NK-92 (cell line): ENCODE measurements around the gene IL22RA1.

ENCODE experiments used
- DNase-seq: peaks from one replicate; lab custom pipeline; 2025; ENCODE audit not compliant: unreplicated experiment; lab: John Stamatoyannopoulos, UW

IL22RA1 gene

GRCh38 chr1:24117132-24117531 is 25.8 kb downstream of the IL22RA1 start:
- DNase-seq: no peak

- DNase-seq: no peak
Measured at GRCh38 chr1:24114753-24115152, 28.2 kb downstream of the IL22RA1 start.

GRCh38 chr1:24113641-24114033 is 29.3 kb downstream of the IL22RA1 start:
- DNase-seq: no peak

GRCh38 chr1:24111996-24112779 is 30.8 kb downstream of the IL22RA1 start, which contains the start of gene MYOM3:
Gene MYOM3 (minus strand): TSS chr1:24112135. CDS start chr1:24108636, 3,499 bp downstream.
- no peak for DNase-seq

DNA sequence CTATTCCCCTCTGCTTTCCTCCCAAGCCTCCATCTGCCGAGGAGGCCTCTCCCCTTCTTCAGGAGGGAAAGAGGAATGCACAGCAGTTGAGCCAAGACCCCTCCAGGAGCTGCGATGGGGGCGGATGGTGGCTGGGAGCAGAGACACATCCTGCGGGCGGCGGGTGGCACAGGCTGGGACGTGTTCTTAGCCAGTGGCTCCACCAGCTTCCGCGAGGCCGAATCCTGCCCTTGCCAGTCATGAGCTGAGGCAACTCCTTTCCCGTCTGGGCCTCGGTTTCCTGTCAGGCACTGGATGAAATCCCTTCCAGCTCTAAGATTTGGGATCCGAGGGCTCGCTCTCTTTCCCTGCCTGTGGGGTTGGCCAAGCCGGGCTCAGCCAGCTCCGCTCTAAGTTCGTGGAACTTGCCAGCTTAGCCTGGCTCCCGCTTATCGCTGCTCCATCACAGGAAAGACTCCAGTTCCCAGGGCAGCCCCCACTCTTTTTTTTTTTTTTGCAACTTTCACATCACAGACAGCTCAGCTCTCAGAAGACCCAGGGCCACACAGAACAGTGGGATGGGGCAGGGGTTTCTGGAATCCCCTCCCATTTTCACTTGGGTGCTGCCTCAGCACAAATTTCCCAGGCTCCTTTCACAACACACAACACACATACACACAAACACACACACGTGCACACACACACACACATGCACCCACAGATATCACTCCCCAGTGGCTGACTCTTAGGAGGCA is 31.5 kb downstream of the IL22RA1 start:
- DNase-seq: no peak

- no peak for DNase-seq
Measured at GRCh38 chr1:24110642-24111261, 32.2 kb downstream of the IL22RA1 start.

- DNase-seq: no peak
Measured at GRCh38 chr1:24109686-24110475, 33.1 kb downstream of the IL22RA1 start.

DNA sequence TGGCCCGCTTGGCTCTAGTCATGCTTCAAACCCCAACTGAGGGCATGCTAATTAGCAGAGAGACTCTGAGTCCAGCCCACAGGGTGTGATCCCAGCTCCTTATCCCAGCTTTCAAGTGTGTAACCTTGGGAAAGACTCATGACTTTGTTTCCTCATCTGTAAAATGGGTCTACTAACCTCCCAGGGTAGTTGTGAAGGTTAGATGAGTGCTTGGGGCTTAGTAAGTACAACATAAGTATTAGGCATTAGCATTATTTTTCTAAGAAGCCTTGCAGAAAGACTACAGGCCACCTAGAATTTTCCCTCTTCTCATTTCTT is 33.8 kb downstream of the IL22RA1 start:
- DNase-seq: no peak

GRCh38 chr1:24108334-24109165 is 34.4 kb downstream of the IL22RA1 start:
- DNase-seq: no peak

DNA sequence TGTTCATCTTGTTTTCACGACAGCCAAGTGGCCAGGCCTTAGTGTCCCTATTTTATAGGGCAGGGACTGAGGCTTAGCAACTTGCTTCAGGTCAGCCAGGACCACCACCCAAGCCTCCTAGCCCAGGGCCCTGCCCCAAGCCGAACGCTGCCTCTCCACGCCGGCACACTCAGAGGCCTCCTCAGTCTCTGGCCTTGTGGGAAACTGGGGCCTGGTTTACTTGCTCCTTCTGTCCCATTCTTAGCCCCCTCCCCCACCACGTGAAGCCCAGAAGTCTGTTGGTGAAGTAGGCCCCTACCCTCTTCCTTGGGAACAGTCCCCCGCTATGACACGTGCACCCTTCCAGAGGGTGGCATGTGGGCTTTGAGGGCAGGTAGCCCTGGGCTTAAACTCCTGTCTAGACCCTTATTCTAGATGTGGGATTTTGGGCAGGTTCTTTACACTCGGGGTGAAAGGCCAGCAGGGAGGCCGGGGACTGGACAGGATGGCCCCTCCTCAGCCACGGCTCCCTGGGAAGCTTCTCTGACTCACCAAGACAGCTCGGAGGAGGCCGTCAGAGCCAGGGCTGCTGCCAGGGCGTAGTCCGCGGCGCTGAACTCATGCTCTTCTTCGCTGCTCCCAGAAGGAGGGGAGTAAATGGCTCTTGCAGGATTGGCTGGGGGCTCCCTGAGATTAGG is 35.3 kb downstream of the IL22RA1 start:
- no peak for DNase-seq

GRCh38 chr1:24105368-24106160 is 37.4 kb downstream of the IL22RA1 start:
- DNase-seq: no peak

GRCh38 chr1:24104854-24105253 is 38.1 kb downstream of the IL22RA1 start:
- no peak for DNase-seq

DNA sequence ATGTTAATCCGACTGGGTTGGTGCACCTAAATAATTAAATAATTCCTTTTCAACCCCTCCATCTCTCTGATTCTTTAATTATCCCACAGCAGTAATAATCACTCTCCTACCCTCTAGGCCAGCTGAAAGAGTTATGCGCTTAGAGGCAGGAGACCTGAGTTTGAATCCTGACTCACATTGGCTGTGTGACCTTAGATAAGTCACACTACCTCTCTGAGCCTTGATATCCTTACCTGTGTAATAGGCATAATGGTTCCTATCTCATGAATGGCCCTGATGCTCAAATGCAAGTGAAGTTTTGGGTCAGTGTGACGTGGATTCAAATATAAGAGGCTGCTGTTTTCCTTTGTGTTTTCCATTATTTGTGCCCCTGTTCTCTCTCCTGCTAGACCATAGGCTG is 39.1 kb downstream of the IL22RA1 start:
- no peak for DNase-seq

DNA sequence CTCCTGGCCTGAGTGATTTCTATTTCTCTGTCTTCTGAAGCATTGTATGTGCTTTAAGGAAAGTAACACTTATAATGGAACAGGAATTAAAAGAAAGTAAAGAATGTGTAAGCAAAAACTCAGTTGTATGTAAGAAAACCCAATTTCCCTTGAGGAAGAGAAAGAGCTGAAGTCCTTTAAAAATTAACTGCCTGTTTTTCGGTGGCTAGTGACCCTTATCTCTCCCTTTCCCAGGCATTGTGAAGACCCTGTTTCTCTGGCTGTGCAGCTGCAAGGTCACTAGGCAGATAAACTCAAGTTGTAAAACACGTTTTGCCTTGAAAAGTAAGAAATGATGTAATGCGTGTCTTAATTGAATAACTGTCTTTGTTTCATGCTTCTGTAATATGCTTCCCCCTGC is 39.5 kb downstream of the IL22RA1 start:
- no peak for DNase-seq

- no peak for DNase-seq
Measured at GRCh38 chr1:24102961-24103360, 40.0 kb downstream of the IL22RA1 start.

DNA sequence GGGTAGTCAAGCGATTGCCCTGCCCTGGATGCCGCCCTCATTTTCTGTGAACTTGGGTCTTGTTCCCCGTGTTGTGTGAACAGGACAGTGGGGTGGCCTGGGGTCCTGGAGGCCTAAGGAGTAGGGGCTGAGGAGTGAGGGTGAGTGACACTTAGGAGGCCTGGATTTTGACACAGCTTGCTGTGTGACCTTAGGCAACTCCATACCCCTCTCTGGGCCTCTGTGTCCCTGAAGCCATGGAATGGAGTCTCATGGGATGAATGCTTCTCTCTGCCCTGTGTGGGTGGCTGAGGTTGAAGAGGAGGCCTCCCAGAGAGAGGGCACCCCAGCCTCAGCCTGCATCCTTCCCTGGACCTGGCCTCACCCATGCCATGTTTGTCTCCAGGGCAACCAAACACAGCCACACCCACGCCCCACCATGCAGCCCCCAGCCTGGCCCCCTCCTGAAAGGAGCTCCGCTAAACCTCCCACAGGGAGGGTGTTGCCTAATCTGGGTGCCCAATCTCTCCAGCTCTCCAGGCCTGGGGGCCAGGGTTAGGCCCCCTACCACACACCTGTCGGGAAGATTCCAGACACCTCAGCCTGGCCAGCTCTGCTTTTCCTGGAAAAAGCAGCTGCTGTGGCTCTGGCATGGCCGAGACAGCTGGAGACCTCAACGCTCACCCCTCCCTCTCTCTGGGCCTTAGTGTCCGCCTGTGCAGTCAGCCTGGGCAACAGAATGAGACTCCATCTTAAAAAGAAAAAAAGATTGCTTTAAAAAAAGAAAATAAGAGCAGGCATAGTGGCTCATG is 40.9 kb downstream of the IL22RA1 start:
- DNase-seq: no peak

DNA sequence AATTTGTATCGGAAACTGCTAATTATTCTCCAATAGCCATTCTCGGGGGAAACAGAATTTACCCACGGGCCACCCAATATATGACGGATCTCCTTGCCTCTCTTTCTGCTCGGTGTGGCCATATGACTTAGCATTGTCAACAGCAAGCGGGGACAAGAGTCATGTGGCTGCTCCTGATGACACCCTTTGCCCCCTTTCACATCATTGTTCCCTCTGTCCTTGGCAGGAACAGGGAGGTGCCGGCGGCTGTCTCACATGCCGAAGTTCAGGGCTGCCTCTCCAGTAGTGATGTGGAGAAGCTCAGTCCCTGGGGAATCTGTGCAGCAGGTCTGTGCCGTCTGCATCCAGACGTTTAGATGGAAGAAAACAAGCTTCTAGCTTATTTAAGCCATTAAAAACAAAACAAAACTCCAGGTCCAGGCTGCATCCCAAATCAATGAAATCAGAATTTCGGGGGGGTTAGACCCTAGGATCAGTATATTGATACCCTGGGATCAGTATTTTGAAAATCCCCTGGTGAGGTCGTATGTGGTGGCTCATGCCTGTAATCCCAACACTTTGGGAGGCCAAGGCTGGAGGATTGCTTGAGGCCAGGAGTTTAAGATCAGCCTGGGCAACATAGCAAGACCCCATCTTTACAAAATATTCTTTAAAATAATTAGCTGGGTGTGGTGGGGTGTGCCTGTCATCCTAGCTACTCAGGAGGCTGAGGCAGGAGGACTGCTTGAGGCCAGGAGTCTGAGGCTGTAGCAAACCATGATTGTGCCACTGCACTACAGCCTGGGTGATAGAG is 41.8 kb downstream of the IL22RA1 start:
- DNase-seq: no peak
